ENCODE data around the gene MPL.
"Not testable (repeated sequence)": the region's sequence is repeated elsewhere in the genome, so short reads cannot be mapped to it uniquely, and the experiment has no call there.

The MPL gene

DNA sequence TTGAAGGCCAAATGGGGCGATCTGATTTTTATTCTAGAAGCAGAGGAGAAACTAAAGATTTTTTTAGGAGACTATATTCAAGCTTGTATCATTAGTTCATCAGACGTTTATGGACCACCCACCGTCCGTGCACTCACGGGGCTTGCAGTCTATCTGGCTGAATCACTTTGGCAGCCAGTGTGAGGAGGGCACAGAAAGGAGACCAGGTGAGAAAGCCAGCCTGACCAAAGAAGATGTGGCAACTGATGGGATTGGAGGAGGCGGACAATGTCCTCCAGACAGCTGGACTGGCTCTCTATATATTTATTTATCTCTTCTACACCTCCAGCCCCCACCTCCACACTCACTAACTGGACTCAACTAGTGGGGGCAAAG is 31.0 kb downstream of the MPL start:
- Mint-ChIP-seq H3K9me3 (no peaks in the 10 kb centered on the region), H3K27me3 (no peaks in the 10 kb centered on the region), H3K27ac (ENCODE audit: low read depth) (peak overlapping the region; percentile 92), H3K4me3 (peak overlapping the region; percentile 86), H3K36me3 (ENCODE audit: insufficient read depth) (peaks cover 10% of the 10 kb centered on the region), H3K4me1 (peaks cover 44% of the 10 kb centered on the region)
- no peak for DNase-seq (ENCODE audit: low spot score in 2 of 2)
- no peak for ATAC-seq (replicated peaks; ENCODE audit: extremely low read depth, poor library complexity, severe bottlenecking)

DNA sequence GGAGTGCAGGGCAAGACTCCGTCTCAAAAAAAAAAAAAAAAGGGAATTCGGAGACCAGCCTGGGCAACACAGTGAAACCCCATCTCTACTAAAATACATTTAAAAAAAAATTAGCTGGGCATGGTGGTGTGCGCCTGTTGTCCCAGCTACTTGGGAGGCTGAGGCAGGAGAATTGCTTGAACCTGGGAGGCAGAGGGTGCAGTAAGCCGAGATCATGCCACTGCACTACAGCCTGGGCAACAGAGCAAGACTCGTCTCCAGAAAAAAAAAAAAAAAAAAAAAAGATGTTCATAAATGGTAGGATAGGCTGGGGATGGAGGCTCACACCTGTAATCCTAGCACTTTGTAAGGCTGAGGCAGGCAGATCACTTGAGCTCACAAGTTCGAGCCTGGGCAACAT is 32.2 kb downstream of the MPL start:
- H3K27ac Mint-ChIP-seq (ENCODE audit: low read depth), result not testable (repeated sequence)

DNA sequence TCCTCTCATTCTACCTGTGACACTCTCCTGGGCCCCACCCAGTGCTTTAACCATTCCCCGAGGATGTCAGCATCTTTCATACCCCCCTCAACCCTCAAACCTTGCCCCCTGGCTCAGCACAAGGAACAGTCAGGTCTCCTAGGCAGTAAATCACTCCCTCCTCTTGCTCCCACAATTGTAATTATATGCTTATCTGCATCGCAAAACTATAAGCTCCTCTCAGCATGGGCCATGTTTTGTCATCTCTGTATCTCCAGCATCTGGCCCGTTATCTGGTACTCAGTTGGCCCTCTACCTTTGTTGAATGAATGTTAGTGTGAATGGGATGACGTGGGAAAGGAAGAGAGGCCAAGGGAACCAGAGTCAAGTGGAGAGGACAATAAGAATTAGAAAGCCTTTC is 32.9 kb downstream of the MPL start:
- Mint-ChIP-seq H3K4me3 (no peak overlapping the region), H3K27ac (ENCODE audit: low read depth) (no peak overlapping the region), H3K4me1 (peaks cover 35% of the 10 kb centered on the region), H3K36me3 (ENCODE audit: insufficient read depth) (peaks cover 5% of the 10 kb centered on the region), H3K9me3 (no peaks in the 10 kb centered on the region), H3K27me3 (no peaks in the 10 kb centered on the region)
- DNase-seq (ENCODE audit: low spot score in 2 of 2) (no peak), ATAC-seq (replicated peaks; ENCODE audit: extremely low read depth, poor library complexity, severe bottlenecking) (no peak)

More for the DNA sequence above, 32.2 kb downstream of the MPL start:
- not testable (repeated sequence) for H3K9me3 Mint-ChIP-seq; ATAC-seq (replicated peaks; ENCODE audit: extremely low read depth, poor library complexity, severe bottlenecking); H3K4me3 Mint-ChIP-seq; H3K36me3 Mint-ChIP-seq (ENCODE audit: insufficient read depth); H3K27me3 Mint-ChIP-seq; DNase-seq (ENCODE audit: low spot score in 2 of 2)
- peaks cover 39% of the 10 kb centered on the region for H3K4me1 Mint-ChIP-seq

DNA sequence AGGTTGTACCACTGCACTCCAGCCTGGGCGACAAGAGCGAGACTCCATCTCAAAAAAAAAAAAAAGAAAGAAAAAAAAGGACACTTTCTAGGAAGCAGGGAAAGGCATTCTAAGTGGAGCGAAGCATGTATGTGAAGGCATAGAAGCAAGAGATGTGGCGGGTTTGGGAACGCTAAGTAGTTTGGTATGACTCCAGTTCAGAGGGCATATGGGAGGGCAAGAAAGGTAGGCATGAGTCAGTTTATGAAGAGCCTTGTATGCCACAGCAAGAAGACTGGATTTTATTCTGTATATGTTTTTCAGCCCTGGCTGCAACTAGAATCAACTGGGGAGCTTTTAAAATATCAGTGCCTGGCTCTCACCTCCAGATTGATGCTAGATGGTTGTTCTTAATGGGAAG is 34.6 kb downstream of the MPL start:
- Mint-ChIP-seq H3K36me3 (ENCODE audit: insufficient read depth) (peaks cover 3% of the 10 kb centered on the region), H3K4me3 (no peak overlapping the region), H3K9me3 (no peaks in the 10 kb centered on the region), H3K27me3 (no peaks in the 10 kb centered on the region), H3K27ac (ENCODE audit: low read depth) (no peak overlapping the region), H3K4me1 (peaks cover 23% of the 10 kb centered on the region)
- no peak for ATAC-seq (replicated peaks; ENCODE audit: extremely low read depth, poor library complexity, severe bottlenecking)
- no peak for DNase-seq (ENCODE audit: low spot score in 2 of 2)

DNA sequence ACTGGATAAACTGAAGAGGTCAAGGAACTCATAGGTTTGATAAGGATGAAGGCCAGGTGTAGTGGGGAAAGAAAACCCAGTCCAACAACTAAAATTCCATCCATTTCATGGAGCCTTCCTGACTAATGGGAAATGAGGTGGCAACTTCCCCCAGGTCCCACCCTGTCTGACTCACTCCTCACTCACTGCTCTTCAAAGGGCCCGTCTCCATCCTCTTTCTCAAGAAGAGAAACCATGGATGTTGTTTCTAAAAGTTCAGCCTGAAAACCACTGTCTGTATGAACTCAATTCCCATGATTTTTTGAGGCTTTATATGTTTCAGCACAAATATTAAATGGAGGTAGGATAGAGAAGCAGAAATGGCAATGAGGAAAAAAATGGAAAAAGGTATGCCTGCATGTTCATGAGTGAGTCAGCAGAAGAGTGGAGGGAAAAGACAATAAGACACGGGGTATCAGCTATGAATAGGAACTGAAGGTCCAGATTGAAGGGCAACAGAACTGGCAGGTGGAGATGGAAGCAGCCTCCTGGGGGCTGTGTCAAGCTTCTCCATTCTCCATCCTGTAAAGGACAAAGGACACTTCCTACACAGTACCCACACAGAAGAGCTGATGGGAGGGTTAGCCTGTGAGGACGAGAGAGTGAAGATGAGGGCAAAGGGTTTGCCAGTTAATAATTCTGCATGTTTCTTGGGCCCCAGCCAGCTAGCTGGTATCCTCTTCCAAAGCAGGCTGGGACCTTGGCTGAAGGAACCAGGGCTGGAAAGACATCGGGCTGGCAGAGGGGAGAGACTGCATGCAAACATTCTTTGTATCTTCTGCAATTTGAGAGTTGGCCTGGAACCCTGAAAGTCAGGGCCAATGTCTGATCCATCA is 35.7 kb downstream of the MPL start:
- Mint-ChIP-seq H3K27ac (ENCODE audit: low read depth) (no peak overlapping the region), H3K4me3 (no peak overlapping the region), H3K27me3 (no peaks in the 10 kb centered on the region), H3K9me3 (no peaks in the 10 kb centered on the region), H3K36me3 (ENCODE audit: insufficient read depth) (peaks cover 1% of the 10 kb centered on the region), H3K4me1 (peaks cover 18% of the 10 kb centered on the region)
- DNase-seq (ENCODE audit: low spot score in 2 of 2), result no peak
- no peak for ATAC-seq (replicated peaks; ENCODE audit: extremely low read depth, poor library complexity, severe bottlenecking)

DNA sequence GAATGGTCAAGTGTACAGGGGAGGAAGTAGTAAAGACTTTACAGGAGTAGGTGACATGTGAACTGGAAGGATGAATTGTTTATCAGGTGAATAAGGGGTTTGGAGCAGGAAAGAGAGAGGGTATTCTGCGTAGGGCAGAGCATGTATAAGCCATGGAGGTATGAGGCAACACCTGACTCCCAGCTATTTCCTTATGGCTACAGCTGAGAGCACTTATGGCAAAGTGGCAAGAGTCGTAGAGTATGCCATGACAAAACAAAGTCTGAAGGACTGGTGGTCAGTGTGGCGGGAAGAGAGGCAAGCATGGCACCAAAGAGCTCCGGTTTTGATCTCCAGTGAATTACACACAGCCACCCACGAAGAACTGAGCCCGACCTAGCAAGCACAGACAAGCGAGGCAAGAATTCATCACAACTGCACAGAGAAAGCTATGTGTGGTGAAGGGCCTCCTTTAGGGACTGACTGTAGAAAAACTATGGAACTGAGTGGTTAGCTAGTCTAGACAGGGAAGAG is 39.2 kb downstream of the MPL start:
- no peak for DNase-seq (ENCODE audit: low spot score in 2 of 2)
- peaks cover 2% of the 10 kb centered on the region for H3K36me3 Mint-ChIP-seq (ENCODE audit: insufficient read depth)
- H3K27ac Mint-ChIP-seq (ENCODE audit: low read depth), result no peak overlapping the region

DNA sequence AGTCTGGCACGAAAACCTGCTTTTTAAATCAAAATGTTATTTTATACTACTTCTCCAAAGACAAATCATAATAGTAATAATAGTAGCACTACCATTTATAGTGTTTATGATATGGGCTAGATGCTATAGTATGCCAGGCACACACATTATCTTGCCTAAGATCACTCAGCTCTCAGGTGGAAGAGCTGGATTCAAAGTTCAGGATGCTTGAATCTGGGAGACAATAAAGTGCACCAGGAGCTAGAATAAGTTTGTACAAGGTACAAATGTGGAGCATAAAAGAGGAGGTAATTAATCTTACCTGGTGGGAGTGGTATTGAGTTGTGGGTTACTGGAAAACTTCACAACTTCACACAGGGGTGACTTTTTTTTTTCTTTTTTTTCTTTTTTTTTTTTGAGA is 40.2 kb downstream of the MPL start:
- ATAC-seq (replicated peaks; ENCODE audit: extremely low read depth, poor library complexity, severe bottlenecking) (no peak), DNase-seq (ENCODE audit: low spot score in 2 of 2) (no peak)
- H3K9me3 Mint-ChIP-seq, result no peaks in the 10 kb centered on the region
- H3K27me3 Mint-ChIP-seq, result no peaks in the 10 kb centered on the region
- no peak overlapping the region for H3K4me3 Mint-ChIP-seq
- peaks cover 2% of the 10 kb centered on the region for H3K36me3 Mint-ChIP-seq (ENCODE audit: insufficient read depth)
- H3K27ac Mint-ChIP-seq (ENCODE audit: low read depth), result no peak overlapping the region
- peaks cover 6% of the 10 kb centered on the region for H3K4me1 Mint-ChIP-seq

More for the DNA sequence above, 39.2 kb downstream of the MPL start:
- no peak for ATAC-seq (replicated peaks; ENCODE audit: extremely low read depth, poor library complexity, severe bottlenecking)
- H3K9me3 Mint-ChIP-seq, result no peaks in the 10 kb centered on the region
- no peaks in the 10 kb centered on the region for H3K27me3 Mint-ChIP-seq
- no peak overlapping the region for H3K4me3 Mint-ChIP-seq
- peaks cover 6% of the 10 kb centered on the region for H3K4me1 Mint-ChIP-seq

DNA sequence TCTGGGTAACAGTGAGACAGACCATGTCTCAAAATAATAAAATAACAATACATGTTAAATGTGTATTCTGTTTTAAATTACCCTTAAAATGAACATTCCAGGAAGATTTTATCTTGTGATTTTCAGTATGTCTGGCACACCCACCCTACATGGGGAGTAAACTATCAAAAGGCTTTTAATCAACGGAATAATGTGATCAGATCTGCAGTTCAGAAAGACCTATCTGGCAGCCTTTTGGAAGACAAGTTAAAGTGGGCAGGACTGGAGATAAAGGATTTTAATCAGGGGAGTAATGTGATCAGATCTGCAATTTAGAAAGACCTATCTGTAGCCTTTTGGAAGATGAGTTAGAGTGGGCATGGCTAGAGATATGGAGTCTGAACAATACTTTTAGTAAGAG is 41.9 kb downstream of the MPL start:
- Mint-ChIP-seq H3K9me3 (no peaks in the 10 kb centered on the region), H3K4me1 (peaks cover 6% of the 10 kb centered on the region), H3K4me3 (no peak overlapping the region), H3K27me3 (no peaks in the 10 kb centered on the region), H3K36me3 (ENCODE audit: insufficient read depth) (peaks cover 11% of the 10 kb centered on the region), H3K27ac (ENCODE audit: low read depth) (peak overlapping the region; percentile 36)
- ATAC-seq (replicated peaks; ENCODE audit: extremely low read depth, poor library complexity, severe bottlenecking) (no peak), DNase-seq (ENCODE audit: low spot score in 2 of 2) (no peak)

DNA sequence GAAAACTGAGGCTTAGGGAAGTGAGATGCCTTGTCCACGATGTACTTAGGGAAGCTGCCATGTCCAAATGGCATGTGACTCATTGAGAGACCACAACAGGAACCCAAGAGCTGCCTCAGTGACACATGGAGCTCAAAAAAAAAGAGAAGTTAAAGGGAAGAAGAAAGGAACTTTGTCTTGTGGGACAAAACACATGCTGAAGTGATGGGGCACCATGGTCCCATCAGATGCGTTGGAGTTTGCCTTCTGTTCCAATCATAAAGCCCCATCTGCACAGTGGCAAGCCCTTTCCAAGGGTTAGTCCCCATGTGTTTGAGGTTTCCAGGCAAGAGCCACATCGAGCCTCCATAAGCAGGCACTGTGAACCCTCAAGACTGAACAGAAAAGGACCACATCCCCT is 44.0 kb downstream of the MPL start:
- H3K4me1 Mint-ChIP-seq, result no peaks in the 10 kb centered on the region
- DNase-seq (ENCODE audit: low spot score in 2 of 2) (no peak), ATAC-seq (replicated peaks; ENCODE audit: extremely low read depth, poor library complexity, severe bottlenecking) (no peak)
- no peaks in the 10 kb centered on the region for H3K9me3 Mint-ChIP-seq
- H3K4me3 Mint-ChIP-seq, result no peak overlapping the region
- H3K27me3 Mint-ChIP-seq, result no peaks in the 10 kb centered on the region
- H3K36me3 Mint-ChIP-seq (ENCODE audit: insufficient read depth), result peaks cover 23% of the 10 kb centered on the region
- H3K27ac Mint-ChIP-seq (ENCODE audit: low read depth), result no peak overlapping the region

DNA sequence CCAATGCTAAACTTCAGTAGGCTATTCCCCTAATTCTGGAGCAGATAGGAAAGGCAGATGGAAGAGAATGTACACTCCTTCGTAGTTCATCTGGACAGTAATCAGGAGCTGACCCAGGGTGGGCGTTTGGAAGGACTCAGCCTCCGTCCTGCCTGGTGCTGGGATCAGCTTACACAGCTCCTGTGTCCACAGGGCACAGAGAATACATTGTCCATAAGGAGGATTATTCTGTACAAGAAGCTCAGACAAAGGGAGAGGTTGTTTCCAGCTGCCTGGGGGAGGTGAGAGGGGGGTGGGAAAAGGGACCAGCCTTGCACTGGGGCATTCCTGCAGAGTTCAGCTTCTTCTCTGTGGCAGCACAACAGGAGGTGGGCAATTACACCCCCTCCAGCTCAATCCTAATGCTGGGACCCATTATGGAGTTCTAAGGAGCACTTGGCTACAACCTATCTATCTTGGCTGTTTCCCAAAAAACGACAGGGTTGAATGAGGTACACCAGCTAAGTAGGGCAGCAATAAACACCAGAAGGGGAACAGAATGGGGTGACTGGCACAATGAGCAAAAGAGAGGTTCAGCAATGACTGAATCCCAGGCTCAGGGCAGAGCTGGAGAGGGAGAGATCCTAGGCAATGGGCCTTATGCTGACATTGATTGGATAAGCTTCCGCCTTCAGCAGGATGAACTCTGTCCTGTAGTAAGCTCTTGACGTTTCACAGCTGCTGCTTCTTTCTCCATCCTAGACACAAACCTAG is 44.6 kb downstream of the MPL start:
- Mint-ChIP-seq H3K9me3 (no peaks in the 10 kb centered on the region), H3K27me3 (no peaks in the 10 kb centered on the region), H3K4me3 (no peak overlapping the region), H3K4me1 (no peaks in the 10 kb centered on the region), H3K36me3 (ENCODE audit: insufficient read depth) (peaks cover 25% of the 10 kb centered on the region), H3K27ac (ENCODE audit: low read depth) (no peak overlapping the region)
- DNase-seq (ENCODE audit: low spot score in 2 of 2), result no peak
- no peak for ATAC-seq (replicated peaks; ENCODE audit: extremely low read depth, poor library complexity, severe bottlenecking)

DNA sequence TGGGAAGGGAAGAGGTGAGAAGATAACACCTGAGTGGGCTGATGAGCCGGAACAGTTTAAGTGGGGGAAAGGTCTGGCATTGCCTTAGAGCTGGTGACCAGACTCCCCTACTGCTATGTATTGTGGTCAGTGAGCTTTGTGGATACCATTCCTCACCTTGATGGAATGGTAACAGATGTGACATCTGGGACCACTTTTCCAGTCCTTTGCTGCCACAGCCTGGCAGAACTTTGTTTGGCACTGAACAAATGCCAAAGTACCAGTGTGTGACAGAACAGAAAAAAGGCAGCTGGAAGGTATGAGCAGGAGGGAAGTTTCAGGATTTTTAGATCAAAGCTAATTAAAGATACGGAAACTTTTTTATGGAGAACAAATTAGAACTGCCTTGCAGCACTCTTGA is 45.8 kb downstream of the MPL start:
- DNase-seq (ENCODE audit: low spot score in 2 of 2), result no peak
- H3K4me1 Mint-ChIP-seq, result peaks cover 11% of the 10 kb centered on the region
- H3K36me3 Mint-ChIP-seq (ENCODE audit: insufficient read depth), result peaks cover 25% of the 10 kb centered on the region
- H3K4me3 Mint-ChIP-seq, result no peak overlapping the region
- no peak overlapping the region for H3K27ac Mint-ChIP-seq (ENCODE audit: low read depth)
- no peaks in the 10 kb centered on the region for H3K27me3 Mint-ChIP-seq
- no peak for ATAC-seq (replicated peaks; ENCODE audit: extremely low read depth, poor library complexity, severe bottlenecking)
- H3K9me3 Mint-ChIP-seq, result no peaks in the 10 kb centered on the region

DNA sequence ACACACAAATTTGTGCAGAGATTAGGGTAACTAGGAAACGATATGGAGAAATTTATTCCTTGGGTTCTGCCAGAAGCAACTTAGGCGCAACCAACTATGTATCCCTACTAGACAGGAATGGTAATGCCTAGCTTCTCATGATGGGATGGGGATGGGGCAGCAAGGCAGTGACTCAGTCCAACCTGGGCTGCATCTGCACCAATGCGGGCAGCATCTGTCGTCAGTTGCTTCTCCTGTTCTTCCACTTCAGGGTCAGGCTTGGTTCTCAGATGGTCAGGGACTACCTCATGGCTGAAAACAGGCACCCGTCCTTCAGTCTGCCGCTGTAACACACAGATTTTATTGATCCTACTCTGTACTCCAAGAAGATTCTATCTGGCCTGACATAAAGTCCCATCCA is 49.1 kb downstream of the MPL start:
- H3K4me3 Mint-ChIP-seq, result no peak overlapping the region
- H3K27ac Mint-ChIP-seq (ENCODE audit: low read depth), result no peak overlapping the region
- DNase-seq (ENCODE audit: low spot score in 2 of 2) (no peak), ATAC-seq (replicated peaks; ENCODE audit: extremely low read depth, poor library complexity, severe bottlenecking) (no peak)
- H3K9me3 Mint-ChIP-seq, result no peaks in the 10 kb centered on the region
- peaks cover 29% of the 10 kb centered on the region for H3K4me1 Mint-ChIP-seq
- peaks cover 29% of the 10 kb centered on the region for H3K36me3 Mint-ChIP-seq (ENCODE audit: insufficient read depth)
- H3K27me3 Mint-ChIP-seq, result no peaks in the 10 kb centered on the region
